ENCODE results near the gene A1BG. TPM values are rescaled to one million over a fixed set of nuclear protein-coding genes. Genes with fewer than 3 reads are reported as not detected.

A1BG gene, protein sequence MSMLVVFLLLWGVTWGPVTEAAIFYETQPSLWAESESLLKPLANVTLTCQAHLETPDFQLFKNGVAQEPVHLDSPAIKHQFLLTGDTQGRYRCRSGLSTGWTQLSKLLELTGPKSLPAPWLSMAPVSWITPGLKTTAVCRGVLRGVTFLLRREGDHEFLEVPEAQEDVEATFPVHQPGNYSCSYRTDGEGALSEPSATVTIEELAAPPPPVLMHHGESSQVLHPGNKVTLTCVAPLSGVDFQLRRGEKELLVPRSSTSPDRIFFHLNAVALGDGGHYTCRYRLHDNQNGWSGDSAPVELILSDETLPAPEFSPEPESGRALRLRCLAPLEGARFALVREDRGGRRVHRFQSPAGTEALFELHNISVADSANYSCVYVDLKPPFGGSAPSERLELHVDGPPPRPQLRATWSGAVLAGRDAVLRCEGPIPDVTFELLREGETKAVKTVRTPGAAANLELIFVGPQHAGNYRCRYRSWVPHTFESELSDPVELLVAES
- 10 to 100 TPM; 16.0 to 21.7 TPM for total RNA-seq
- 0.81 to 1.8 reads per million in 2 donors for total RNA-seq

DNA sequence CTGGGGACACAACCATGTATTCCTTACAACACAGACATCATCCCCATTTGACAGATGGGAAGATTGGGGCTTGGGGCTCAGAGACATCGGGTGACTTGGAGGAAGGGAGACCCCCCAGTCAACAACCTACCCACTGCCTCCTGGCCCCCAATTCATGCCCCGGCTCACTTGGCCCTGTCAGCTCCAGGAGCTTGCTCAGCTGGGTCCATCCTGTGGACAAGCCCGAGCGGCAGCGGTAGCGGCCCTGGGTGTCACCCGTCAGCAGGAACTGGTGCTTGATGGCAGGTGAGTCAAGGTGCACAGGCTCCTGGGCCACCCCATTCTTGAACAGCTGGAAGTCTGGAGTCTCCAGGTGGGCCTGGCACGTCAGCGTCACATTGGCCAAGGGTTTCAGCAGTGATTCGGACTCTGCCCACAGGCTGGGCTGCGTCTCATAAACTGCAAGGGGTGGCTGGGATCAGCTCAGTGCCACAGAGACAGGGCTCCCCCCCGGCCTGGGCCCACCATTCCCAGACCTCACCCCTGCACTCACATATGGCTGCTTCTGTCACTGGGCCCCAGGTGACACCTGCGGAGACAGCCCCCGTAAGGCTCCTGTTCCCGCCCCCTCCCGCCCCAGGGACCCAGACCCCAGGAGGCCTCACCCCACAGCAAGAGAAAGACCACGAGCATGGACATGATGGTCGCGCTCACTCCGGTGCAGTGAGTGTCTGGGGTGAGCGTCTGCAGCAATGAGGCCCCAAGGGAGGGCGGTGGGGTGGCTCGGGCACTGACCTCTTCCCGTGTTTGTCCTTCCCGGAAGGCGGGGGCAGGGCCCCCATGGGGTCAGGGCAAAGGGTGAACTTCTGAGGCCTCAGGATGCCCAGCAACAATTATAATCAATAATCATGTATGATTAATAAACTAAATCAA, at the start of gene A1BG:
Gene A1BG, minus strand, starts transcription at position 733 of the 912 bp plus-strand sequence. Its CDS starts 55 bp downstream, at position 678.
- Mint-ChIP-seq H3K4me3 (no peak within 1 kb of the TSS), H3K27ac (no peak within 1 kb of the TSS), H3K36me3 (ENCODE audit: low read depth) (peaks cover 4% of the 10 kb centered on the region), H3K4me1 (peaks cover 6% of the 10 kb centered on the region), H3K27me3 (no peaks in the 10 kb centered on the region)
- no peak for DNase-seq
- ATAC-seq, result no peak
- no peaks in the 10 kb centered on the region for H3K9me3 ChIP-seq (ENCODE audit: control insufficient read depth, low read length, poor library complexity, severe bottlenecking)

DNA sequence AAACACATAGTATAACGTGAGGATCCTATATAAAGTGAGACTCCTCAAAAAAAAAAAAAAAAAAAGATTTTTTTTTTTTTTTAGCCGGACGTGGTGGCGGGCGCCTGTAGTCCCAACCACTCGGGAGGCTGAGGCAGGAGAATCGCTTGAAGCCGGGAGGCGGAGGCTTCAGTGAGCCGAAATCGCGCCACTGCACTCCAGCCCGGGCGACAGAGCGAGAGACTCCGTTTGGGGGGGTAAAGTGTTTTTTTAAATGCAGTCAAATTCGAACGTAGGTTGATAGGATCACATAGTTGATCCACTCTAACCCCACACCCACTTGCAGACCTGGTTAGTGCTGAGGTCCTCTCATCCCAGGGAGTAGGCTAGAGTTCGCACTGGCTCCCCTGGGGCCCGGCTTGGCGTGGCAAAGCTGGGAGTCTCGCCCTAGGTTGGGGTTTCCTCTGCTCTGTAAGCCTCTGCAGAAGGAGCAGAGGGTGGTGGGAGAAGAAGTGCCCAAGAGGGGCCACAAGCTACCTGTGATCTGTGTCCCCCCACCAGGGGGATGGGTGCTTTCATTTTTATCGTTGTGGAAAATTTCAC, 48.6 kb upstream of the A1BG start:
- Mint-ChIP-seq H3K27me3 (peaks cover 6% of the 10 kb centered on the region), H3K27ac (peak overlapping the region; percentile 90), H3K4me1 (peaks cover 19% of the 10 kb centered on the region), H3K36me3 (ENCODE audit: low read depth) (no peaks in the 10 kb centered on the region), H3K4me3 (peak overlapping the region; percentile 9)
- H3K9me3 ChIP-seq (ENCODE audit: control insufficient read depth, low read length, poor library complexity, severe bottlenecking), result no peaks in the 10 kb centered on the region
- no peak for DNase-seq
- ATAC-seq, result no peak

DNA sequence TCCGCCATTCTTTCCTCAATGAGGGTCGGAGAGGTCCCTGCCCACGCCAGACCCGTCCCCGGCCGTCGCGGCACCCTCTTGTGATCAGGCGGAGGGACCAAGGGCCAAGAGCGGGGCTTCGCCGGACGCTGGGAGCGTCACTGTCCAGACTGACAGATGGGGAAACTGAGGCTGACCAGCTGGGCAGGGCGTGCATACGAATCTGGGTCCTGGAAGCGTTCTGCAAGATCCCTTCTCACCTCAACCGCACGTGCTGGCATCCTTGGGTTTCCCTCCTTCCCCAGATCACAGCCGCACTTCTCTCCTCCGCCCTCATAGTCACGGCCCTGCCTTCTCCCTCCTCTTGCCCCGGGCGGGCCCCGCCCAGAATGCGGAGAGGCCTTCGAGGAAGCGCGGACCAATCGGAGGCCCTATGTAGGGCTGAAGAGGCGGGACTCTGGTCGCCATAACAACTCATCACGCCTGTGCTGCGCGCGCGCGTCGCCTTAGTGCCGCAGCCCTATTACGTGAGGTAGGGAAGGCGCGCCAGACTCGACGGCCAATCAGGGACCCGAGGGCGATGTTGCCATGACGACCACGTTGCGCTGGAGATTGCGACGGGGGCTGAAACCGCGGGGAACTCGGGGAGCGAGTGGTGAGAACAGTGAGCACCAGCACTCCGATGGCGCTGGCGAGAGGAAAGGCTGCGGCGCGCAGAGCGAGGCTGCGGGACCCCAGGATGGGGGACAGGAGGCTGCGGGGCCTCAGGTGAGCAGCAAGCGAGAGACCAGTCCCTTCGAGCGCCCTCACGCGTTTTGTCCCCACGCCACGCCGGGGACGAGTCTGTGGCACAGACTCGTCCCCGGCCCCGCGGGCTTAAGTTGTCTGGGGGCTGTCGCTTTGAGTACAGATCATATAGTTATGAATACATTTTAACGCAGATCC, 47.9 kb upstream of the A1BG start:
- Mint-ChIP-seq H3K36me3 (ENCODE audit: low read depth) (no peaks in the 10 kb centered on the region), H3K4me1 (peaks cover 13% of the 10 kb centered on the region), H3K27ac (peak overlapping the region; percentile 90), H3K27me3 (peaks cover 8% of the 10 kb centered on the region), H3K4me3 (peak overlapping the region; percentile 90)
- no peaks in the 10 kb centered on the region for H3K9me3 ChIP-seq (ENCODE audit: control insufficient read depth, low read length, poor library complexity, severe bottlenecking)
- ATAC-seq (peak; percentile 97), DNase-seq (peak; percentile 96 to 99 (median 98))

DNA sequence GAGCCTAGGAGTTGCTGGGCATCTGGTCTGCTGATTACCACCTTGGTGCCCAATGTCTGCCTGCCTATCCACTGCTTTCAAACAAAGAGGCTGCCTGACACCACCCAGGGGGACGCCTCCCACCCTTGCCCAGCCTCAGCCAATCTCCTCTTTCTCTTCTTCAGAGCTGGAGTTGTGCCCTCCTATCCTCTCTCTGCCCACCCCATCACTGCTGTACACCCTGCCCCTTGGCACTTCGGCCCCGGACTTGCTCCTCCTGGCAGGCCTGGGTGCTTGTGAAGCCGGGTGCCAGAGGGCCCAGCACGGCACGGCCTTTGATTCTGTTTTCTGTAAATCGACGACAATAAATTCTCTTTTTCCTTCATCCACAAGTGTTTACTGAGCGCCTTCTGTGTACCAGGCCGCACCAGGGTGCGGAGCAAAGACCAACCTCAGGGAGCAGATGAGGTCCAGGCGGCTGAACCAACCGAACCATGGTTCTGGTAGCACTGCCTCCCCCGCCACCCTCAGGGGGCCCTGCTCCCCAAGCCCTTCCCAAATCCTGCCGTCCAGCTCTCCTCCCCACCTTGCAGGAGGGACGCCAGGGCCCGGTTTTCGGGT, 47.1 kb upstream of the A1BG start:
- Mint-ChIP-seq H3K27ac (peak overlapping the region; percentile 90), H3K4me1 (peaks cover 13% of the 10 kb centered on the region), H3K27me3 (peaks cover 8% of the 10 kb centered on the region), H3K36me3 (ENCODE audit: low read depth) (no peaks in the 10 kb centered on the region), H3K4me3 (peak overlapping the region; percentile 90)
- H3K9me3 ChIP-seq (ENCODE audit: control insufficient read depth, low read length, poor library complexity, severe bottlenecking), result no peaks in the 10 kb centered on the region
- DNase-seq (no peak), ATAC-seq (no peak)

DNA sequence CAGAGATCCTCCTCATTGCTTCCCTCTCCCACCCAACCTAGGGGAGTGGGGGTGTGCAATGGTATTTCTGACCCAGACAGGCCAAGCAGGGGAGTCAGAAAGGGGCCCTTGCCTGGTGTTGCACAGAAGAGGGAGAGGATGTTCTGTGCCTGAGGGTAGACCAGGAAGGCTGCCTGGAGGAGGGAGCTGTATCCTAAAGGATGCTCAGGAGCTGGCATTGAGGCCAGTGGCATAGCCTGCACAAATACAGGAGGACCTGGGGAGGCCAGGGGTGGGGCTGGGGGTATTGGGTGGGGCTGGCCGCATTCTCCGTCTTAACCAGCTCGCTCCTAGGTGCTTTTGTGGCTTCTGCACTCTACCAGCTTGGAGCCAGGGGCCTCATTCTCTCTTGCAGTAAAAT, 46.6 kb upstream of the A1BG start:
- no peak for DNase-seq
- ATAC-seq, result no peak
- H3K27ac Mint-ChIP-seq, result no peak overlapping the region

DNA sequence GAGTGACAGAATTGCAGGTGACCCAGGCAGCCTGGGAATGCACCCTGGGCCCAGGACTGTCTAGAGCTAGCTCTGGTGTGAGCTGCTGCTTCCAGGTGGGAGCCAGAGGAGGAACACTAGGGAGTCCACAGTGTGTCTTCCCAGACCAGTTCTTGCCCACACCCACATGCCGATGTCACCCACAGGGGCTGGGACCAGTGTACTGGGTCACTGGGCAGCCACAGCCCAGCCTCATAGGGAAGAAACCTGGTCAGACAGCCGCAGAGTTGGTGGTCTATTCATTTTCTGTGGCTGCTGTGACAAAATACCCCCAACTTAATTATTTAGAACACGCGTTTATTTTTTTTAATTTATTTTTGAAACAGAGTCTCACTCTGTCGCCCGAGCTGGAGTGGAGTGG, 45.3 kb upstream of the A1BG start:
- peaks cover 12% of the 10 kb centered on the region for H3K36me3 Mint-ChIP-seq (ENCODE audit: low read depth)
- peaks cover 8% of the 10 kb centered on the region for H3K27me3 Mint-ChIP-seq
- no peaks in the 10 kb centered on the region for H3K9me3 ChIP-seq (ENCODE audit: control insufficient read depth, low read length, poor library complexity, severe bottlenecking)
- no peak for DNase-seq
- no peak overlapping the region for H3K4me3 Mint-ChIP-seq
- H3K27ac Mint-ChIP-seq, result no peak overlapping the region
- peaks cover 15% of the 10 kb centered on the region for H3K4me1 Mint-ChIP-seq
- ATAC-seq, result no peak

More for the DNA sequence above, 46.6 kb upstream of the A1BG start:
- Mint-ChIP-seq H3K27me3 (peaks cover 8% of the 10 kb centered on the region), H3K36me3 (ENCODE audit: low read depth) (peaks cover under 1% of the 10 kb centered on the region), H3K4me1 (peaks cover 13% of the 10 kb centered on the region), H3K4me3 (peak overlapping the region; percentile 90)
- H3K9me3 ChIP-seq (ENCODE audit: control insufficient read depth, low read length, poor library complexity, severe bottlenecking), result no peaks in the 10 kb centered on the region

DNA sequence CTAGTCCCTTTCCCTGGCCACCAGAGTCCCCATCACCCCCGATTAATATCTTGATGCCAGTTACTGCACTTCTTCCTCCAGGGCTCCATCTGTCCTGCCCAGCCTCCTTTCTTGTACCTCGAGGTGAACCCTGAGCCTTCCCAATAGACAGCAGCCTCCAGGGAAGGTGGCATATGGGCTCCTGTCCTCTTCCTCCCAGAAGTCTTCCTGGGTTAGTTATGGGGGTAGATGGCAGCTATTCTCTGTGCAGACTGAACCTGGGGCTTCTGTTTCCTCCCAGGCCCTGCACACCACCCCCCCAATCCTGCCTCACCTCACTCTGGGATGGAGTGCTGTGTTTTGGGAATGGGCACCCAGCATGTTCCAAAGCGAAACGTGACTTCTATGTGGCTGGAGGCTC, 44.8 kb upstream of the A1BG start:
- no peak for DNase-seq
- Mint-ChIP-seq H3K27me3 (peaks cover 8% of the 10 kb centered on the region), H3K27ac (no peak overlapping the region), H3K4me1 (peaks cover 16% of the 10 kb centered on the region), H3K4me3 (no peak overlapping the region), H3K36me3 (ENCODE audit: low read depth) (peaks cover 12% of the 10 kb centered on the region)
- ATAC-seq, result no peak
- H3K9me3 ChIP-seq (ENCODE audit: control insufficient read depth, low read length, poor library complexity, severe bottlenecking), result no peaks in the 10 kb centered on the region

DNA sequence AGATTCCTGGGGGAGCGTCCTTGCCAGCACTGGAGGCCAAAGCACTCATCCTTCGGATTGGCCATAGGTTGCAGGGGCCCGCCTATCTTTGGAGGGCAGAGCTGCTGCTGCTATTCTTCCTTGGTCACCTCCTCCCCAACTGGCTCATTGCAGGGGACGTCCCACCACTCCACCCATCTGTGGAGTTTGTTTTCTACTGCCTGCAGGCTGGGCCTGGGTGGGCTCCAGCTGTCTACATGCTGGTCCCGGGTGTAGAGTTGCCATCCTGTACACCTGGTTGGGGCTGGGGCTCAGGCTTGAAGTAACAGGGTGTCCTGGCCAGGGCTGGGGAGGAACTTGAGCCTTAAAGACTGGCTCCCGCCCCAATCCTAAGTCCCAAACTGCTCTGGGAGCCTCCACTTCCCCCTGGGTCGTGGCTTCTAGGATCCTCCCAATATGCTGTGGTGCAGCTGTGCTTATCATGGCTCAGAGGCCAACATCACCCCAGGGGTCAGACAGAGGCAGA, 44.3 kb upstream of the A1BG start:
- Mint-ChIP-seq H3K27me3 (peaks cover 8% of the 10 kb centered on the region), H3K4me1 (peaks cover 16% of the 10 kb centered on the region), H3K27ac (no peak overlapping the region), H3K36me3 (ENCODE audit: low read depth) (peaks cover 12% of the 10 kb centered on the region), H3K4me3 (no peak overlapping the region)
- H3K9me3 ChIP-seq (ENCODE audit: control insufficient read depth, low read length, poor library complexity, severe bottlenecking), result no peaks in the 10 kb centered on the region
- ATAC-seq, result no peak
- DNase-seq, result no peak

DNA sequence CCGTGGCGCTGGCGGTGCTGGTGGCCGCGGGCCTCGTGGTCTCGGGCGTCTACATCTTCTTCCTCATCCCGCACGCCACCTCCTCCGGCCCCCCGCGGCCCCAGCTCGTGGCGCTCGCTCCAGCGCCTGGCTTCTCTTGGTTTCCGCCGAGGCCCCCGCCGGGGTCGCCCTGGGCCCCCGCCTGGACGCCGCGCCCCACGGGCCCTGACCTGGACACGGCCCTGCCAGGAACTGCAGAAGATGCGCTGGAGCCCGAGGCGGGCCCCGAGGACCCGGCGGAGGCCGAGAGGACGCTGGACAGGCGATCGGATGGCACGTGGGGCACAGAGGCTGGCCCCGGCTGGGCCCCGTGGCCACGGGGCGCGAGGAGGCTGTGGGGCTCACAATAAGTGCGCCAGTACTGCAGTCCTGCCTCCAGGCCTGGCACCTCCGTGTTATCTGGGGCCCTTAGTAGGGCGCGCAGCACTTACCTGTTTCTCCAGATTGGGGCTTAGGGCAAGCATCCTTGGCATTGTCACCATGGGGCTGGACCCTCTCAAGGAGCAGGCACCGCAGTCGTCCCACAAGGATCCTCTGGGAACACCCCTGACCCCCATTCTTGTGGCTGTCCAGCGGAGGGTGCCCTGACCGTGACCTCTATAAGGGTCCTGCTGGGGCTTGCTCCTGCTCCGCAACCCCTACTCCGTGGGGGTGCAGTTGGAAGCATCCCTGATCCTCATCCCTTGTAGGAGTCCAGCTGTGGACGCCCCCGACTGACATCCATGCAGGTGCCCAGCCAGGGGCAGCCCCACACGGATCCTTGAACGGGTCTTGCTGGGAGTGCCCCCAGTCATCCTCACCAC, 43.6 kb upstream of the A1BG start:
- no peak for ATAC-seq
- peaks cover 12% of the 10 kb centered on the region for H3K36me3 Mint-ChIP-seq (ENCODE audit: low read depth)
- peaks cover 8% of the 10 kb centered on the region for H3K27me3 Mint-ChIP-seq
- no peaks in the 10 kb centered on the region for H3K9me3 ChIP-seq (ENCODE audit: control insufficient read depth, low read length, poor library complexity, severe bottlenecking)
- H3K4me3 Mint-ChIP-seq, result no peak overlapping the region
- H3K4me1 Mint-ChIP-seq, result peaks cover 16% of the 10 kb centered on the region
- DNase-seq, result no peak
- no peak overlapping the region for H3K27ac Mint-ChIP-seq

DNA sequence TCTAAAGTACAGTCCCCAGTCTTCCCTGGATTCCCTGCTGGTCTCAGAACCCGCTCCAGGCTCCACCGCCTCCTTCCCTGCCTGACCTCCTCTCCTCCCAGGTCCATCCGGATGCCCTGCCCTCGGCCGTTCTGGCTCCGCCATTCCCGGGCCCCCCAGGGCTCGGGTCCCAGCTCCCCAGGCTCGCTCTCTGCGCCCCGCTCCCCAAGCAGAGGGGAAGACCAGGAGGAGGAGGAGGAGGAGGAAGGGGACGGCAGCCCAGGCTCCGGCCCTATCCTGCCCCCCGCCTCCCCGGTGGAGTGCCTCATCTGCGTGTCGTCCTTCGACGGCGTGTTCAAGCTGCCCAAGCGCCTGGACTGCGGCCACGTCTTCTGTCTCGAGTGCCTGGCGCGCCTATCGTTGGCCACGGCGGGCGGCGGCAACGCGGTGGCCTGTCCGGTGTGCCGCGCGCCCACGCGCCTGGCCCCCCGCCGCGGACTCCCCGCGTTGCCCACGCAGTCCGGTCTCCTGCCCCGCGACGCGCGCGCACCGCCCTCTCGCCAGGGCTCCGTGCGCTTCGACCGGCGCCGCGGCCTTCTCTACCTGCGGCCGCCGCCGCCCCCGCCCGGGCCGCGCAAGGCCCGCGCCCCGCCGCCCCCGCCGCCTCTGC, 42.8 kb upstream of the A1BG start:
- ATAC-seq, result no peak
- no peaks in the 10 kb centered on the region for H3K9me3 ChIP-seq (ENCODE audit: control insufficient read depth, low read length, poor library complexity, severe bottlenecking)
- peak overlapping the region; percentile 21 for H3K4me3 Mint-ChIP-seq
- H3K36me3 Mint-ChIP-seq (ENCODE audit: low read depth), result peaks cover 12% of the 10 kb centered on the region
- H3K27me3 Mint-ChIP-seq, result peaks cover 8% of the 10 kb centered on the region
- no peak for DNase-seq
- H3K4me1 Mint-ChIP-seq, result peaks cover 12% of the 10 kb centered on the region
- no peak overlapping the region for H3K27ac Mint-ChIP-seq
